COLO668 (cell line): ENCODE data around the gene CACNB2.
"Not testable (repeated sequence)": the region's sequence is repeated elsewhere in the genome, so short reads cannot be mapped to it uniquely, and the experiment has no call there.

Experiments used
- DNase-seq: peaks from one replicate; lab custom pipeline; 2025; ENCODE audit not compliant: unreplicated experiment; lab: John Stamatoyannopoulos, UW

CACNB2 gene

DNA sequence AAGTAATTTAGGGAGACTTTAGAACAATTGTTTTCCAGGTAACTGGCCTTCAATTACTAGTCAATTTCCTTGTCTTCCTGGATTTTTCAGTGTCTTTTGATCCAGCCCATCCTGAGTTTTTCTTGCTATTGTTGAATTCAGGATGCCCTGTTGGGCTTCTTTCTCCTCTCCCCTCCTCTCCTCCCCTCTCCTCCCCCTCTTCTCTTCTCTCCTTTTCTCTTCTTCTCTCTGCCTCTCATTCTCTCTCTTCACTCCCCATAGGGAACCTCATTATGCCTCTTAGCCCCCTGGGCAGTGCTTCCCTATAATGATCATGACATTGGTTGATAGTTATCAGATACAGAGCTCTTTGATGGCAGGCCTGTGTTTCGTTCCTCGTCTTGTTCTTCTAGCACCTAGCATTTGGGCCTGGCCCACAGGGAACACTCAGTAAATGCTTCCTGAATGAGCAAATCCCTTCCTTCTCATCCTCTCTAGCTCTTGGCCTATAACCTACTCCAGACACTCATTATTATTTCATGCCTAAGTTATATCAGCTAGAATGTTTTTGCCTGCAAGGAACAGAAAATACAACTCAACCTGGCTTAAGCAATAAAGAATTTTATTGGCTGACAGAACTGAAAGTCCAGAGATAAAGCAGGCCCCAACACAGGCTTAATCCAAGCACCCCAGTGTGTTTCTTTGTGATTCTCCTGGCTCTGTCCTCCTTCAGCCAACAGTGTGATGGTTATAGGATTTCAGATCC lies 56.8 kb downstream of the CACNB2 start:
- no peak for DNase-seq

DNA sequence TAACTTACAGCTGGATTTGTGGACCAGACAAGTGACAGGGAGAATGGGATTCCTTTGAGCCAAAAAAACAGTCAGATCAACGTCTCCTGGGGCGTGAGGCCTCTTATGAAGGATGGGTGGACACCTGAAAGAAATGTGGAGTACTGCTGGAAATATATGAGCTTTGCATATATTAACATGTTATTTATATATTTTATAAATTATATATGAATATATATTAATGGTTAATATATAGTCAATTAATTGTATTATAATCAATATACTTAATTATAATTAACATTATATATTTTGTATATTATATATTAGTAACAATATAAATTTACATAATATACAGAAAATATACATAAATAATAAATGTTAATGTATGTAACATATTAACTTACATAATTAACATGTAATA lies 57.5 kb downstream of the CACNB2 start:
- no peak for DNase-seq

DNA sequence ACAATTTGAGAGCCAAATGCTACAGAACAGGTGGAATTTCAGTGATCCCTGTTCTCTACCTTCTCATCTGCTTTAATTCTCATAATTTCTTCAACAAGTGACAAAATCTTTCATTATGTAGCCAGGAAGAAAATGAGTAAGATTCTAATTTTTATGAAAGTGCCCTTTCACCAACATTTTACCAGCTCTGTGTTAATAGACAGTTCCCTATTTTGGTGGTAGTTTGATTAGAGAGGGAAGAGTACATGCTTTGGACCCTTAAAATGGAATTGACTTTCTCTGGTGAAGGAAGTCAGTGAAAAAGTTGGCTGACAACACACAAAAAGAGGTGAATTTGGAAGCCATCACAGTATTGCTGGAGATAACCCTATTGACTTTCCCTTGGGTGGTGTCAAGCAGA lies 61.7 kb downstream of the CACNB2 start:
- no peak for DNase-seq

DNA sequence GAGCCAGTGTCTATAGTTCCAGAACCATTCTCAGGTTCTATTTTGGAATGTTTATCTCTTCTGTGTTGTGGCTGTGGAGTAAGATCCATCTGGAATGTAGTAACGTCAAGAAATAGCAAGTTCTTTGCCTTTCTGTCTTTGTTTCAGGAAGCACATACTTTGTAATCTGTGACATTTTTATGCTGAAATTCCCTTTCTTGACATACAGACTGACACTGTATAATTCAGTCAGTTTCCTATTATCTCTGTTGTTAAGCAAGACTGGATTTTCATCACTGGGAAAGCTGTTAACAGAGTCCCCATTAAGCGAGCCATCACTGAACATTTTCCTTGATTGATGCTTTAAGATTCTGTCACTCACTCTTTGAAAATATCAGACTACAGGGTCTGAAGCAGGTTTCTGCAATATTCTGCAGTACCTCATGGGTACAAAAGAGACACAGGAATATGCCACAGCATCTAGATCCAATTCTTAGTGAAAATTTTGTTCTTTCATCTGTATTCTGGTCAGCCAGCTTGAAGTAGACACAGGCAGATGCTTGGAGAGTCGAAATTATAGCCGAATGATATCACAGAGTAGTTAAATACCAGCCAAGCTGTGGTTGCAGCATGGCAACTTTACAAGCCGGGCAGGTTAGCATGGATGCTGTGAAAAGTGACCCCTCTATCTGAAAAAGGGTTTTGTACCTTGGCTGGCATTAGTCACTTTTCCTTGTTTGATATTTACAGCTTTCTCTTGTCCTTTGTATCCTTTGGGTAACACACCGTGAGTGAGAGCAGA lies 62.6 kb downstream of the CACNB2 start:
- DNase-seq: no peak

DNA sequence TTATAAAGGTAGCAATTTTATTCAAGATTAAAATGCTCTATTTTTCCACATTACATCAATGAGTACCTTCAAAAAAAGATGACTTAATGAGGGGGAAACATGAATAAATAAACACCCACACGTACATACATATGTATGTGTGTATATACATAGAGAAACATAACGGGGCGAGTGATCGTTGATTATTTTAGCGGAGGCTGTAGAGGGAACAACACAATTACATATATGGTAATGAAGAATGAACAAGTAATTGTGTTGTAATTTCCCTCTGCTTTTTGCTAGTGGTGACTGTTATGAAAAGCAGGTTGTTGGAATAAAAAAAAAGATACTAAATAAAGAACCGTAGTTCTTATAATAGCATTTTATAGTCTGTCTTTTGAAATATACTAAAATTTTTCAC lies 63.2 kb downstream of the CACNB2 start:
- no peak for DNase-seq

DNA sequence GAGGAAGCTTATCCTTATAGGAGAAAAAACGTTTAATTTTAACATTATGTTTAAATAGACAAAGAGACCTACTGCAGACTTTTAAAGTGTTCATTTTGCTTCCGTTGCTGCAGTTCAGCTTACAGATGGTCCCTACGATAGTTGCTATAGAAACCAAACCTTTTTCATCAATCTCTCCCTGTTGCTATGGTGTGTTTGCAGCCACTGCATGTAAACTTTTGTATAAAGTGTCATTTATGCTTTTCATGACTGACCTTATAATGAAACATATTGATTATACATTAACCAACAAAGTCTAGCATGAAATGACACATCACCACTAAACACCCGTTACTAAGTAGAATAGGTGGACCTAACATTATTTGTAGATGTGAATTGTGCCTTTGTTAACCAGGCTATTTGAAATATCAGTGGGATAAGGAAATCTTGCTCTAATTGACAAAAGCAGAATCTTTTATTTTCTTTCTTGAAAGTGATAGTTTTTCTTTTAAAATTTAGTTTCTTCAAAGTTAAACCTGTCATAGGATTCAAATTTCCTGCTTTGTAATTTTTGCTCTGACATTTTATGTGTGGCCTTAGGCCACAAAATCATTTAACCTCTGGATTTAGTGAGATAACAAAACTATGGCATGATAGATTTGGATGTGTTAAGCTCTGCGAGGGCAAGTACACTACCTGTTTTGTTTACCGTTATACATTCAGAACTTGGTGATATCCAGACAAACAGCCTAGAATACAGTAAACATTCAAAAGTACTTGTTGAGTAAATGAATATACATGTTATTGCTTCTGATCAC lies 64.0 kb downstream of the CACNB2 start:
- no peak for DNase-seq

DNA sequence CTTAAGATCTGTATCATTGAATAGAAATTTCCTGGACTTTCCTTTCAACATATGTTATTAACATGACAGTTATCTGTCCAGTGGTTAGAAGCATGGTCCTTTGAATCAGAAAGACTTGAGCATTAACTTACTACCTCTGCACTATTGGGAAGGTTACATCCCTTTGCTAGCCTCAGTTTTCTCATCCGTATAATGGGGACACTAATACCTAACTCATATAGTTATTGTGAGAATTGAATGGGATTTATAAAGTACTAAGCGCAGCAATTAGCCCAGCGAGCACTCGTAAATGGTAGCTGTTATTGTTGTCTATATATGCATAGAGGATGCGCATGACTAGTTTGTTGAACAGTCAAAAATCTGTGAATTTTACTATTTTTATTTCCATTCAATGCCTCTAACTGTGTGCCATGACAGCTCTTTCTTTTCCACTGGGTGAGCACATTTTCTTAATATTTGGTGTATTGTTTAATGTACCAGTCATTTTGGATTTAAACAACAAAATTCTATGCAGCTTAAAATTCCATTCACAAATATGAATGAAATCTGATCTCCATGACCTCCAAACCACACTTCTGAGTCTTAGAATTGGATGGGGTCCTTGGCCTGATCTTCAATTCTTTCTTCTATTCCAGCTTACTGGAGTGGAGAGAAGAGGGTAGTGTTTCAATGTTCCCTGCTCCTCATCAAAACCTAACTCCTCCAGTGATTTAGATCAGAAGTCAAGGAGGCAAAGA lies 65.0 kb downstream of the CACNB2 start:
- DNase-seq: no peak

DNA sequence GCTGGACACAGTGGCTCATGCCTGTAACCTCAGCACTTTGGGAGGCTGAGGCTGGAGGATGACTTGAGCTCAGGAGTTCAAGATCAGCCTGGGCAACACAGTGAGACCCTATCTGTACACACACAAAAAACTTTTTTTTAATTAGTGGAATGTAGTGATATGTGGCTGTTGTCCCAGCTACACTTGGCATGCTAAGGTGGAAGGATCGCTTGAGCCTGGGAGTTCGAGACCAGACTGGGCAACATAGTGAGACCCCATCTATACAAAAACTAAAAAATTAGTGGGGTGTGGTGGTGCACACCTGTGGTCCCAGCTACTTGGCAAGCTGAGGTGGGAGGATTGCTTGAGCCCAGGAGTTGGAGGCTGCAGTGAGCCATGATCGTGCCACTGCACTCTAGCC lies 68.0 kb downstream of the CACNB2 start:
- not testable (repeated sequence) for DNase-seq

DNA sequence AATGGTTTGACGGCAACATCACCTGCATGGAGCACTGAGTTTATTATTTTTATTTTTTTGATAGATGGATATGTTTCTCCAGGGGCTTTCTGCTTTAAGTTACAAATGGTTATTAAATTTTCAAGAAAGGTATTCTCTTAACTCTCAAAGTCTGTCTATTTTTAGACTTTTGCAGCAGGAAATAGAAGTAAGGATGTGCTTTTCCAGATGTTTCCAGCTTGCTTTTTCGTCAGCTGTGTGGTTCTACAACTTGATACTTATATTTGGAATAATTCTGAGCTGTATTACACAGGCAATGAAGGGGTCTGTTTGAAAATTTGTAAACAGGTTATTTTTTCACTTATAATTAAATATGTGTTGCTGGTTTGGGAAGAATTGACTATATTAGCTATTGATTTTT lies 69.0 kb downstream of the CACNB2 start:
- no peak for DNase-seq

DNA sequence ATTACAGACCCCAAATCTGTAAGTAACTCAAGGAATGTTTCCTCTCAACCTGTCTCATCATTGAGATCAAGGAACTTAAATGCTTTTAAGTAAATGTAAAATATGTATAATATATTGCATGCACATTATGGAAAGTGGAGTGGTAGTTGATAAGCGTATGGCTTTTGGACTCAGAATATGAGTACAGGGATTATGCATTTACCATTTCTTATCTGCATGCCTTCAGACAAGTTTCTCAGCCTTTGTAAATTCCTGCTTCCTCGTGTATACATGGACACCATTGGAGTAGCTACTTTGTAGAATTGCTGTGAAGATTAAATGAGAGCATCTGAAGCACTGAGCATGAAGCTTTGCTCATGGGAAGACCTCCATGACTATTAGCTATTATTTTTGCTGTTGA lies 70.5 kb downstream of the CACNB2 start:
- DNase-seq: no peak

DNA sequence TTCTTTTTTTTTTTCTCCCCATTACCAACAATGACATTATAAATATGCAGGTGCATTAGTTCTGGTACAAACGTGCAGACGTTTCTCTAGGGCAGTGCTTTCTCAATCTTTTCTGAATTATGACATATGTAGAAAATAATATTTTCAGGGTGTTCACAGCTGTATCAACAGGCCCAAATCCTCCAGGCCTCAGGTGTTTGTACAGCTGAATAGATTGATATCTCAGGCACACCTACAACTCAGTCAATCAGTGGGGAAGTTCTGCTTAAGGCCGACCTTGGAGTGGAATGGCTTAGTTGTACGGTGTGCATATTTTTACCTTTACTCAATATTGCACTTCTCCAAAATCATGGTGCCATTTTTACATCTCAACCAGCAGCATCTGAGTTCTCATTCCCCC lies 71.6 kb downstream of the CACNB2 start:
- DNase-seq: no peak

DNA sequence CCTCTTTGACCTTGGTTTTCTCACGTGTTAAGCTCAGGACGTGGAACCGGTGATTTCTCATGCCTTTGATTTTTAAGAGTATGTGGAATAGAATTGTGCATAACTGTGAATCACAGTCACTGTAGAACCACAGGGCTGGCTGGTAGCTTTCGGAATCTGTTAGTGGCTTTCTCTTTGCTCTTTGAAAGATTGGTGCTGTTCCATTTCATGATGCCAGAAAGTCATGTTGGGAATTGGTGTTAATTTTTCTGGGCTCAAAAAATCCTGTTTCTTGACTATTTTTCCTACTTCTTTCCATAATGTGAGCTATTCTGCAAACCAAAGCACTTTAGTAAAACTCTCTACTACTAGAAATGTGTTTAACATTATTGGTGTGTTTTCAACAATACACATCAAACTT lies 73.0 kb downstream of the CACNB2 start:
- DNase-seq: no peak

DNA sequence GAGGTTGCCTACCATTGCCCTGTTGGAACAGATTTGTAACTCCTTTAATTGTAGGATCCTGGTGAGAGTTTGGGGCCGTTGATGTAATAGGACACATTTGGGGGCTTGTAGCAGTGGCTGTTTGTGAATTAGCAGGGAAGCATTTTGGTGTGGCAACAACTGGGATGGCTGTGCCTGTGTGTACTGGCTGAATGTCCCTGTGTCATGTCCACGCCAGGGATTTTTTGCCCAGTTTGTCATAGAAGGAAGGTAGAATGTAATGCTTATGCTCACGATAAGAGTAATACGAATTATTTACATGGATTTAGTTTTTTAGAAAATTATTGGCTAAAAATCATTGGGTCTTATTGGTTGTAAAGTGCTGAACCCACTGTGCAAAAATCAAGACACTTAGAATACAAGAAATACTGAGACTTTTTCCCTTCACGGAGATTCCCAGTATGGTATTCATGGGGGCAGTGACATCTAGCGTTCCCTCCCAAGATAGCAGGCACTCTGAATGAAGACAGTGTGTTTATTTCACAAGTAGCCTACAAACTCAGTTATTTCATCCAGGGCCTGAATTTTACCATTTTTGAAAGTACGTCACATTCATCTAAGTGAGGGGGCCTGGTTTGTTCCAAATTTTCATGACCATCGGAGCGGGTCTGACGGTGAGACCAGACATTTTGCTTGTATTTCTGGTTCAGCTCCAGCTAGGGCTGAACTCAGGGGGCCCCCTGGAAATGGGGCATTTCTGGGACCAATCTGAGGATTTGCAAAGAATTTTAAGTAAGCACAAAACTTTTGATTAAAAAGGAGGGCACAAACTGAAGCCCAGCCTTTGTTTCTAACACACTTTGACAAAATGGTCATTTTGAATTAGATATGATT lies 74.7 kb downstream of the CACNB2 start:
- peak; percentile 1 for DNase-seq

DNA sequence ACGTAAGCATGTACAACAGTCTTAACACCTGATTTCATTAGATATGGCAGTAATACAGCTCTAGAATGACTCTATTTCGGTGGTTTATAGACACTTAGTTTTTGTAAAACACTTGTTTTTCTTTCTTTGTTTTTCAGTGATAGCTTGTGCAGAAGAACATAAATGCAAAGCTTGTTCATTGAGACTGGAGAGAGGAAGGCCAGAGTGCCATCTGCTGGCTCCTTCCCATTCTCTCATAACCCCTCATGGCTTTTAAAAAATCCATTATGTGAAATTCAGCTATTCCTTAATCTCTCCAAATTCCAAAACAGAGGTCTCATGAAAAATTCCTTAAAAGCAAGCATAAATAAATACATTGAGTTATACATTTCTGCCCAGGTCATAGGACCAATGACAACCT lies 76.3 kb downstream of the CACNB2 start:
- no peak for DNase-seq

DNA sequence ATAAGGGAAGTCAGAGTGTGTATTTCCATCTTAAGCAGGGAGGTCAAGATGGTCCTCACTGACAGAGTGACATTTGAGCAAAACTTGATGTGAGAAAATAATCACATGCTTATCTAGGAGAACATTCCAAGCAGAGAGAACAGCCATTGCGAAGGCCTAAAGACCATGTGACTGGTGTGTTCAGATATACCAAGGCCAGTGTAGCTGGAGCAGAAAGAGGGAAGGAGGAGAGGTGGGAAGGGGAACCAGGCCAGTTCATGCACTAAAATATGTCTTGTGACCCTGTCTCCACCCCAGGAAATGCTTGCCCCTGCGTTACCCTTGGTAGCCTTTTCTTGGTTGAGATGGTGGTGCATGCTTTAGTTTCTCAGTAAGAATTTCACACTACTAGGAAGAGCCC lies 77.4 kb downstream of the CACNB2 start:
- no peak for DNase-seq

DNA sequence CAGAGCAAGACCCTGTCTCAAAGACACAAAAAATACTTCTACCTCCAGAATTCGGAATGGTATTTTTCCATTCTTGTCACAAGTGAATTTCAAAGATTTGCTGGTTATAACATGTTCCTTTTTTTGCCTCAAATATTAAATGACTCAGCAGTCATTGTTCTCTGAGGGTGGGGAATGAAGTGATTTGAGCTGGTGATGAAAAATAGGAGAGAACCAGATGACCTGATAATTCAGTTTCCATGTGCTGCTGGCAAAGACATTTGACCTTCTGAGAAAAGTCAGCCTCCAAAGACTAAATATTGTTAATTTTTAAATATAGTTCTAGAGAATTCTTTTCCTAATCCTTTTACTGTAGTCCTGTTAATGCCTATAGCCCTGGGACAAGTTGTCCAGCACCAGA lies 78.9 kb downstream of the CACNB2 start:
- DNase-seq: no peak

DNA sequence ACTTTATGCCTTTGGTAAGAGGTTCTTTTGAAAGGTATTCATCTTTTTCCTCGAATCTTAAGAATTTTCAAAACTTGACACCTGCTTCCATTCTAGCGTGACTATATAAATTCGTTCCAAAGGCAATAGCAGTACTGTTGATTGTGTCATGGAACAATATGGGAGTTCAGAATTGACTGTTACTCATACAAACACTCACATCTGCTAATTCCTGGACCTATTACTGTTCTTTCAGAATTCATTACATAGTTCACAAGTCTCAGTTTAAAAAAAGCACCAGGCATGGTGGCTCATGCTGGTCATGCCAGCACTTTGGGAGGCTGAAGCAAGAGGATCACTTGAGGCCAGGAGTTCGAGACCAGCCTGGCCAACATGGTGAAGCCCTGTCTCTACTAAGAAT lies 80.9 kb downstream of the CACNB2 start:
- no peak for DNase-seq

DNA sequence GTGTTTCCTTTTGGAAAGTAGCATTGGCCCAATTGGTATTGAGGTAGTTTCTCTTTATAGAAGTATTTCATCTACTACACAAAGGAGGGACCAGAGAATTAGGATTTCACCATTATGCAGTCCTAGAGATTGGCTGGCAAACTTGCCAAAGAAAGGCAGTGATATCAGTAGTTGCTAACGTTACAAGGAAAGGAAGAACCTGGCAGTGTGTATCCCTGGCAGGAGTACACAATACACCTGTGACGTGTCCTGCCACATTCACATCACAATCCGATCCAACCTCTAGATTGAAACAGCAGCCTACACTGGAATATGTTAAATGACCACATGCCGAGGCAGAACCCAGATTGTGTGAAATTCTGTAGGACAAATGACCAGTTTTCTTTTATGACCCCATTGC lies 81.7 kb downstream of the CACNB2 start:
- DNase-seq: no peak

DNA sequence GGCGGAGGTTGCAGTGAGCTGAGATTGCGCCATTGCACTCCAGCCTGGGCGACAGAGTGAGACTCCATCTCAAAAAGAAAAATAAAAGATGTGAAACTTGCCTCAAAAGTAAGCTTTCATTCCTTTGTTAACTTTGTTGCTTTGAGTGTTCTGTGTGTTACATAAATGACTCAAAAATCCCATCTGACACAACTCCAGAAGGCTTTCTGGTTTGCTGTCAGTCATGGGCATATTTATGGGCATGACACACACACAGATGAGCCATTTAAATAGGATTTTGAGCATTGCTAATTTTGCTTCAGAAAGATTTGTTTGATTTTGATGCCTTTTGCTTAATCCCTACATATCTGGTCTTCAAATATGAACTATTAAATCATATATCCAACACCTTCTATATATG lies 82.6 kb downstream of the CACNB2 start:
- DNase-seq: no peak

DNA sequence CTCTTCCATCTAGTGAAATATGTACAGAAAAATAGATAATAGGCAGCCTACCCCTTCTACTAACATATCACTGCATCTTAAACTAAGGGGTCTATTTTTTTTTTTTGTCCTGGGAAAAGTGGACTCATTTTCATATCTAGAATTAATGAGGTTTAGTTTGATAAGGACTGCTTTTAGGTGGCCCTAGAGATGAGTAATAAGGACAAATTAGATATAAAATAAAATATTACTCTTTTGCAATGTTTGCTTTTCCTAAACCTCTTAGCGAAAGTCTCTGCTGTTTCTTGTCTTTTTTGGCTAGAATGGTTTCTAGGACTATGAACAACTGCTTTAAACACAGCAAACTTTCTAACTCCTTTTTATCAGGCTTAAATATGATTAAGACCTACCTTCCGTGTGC lies 83.7 kb downstream of the CACNB2 start:
- DNase-seq: no peak
